Cardiac fibroblast (primary cell): Measurements from ENCODE around the gene OR52K1.

ENCODE experiments used
- DNase-seq, 2 donors: peaks; one replicate each; pipeline versions ENCODE4 v3.0.0 to v3.0.0-alpha.2; 2010; ENCODE audit warnings: low read depth in 2 of 2
- H3K4me3 ChIP-seq, 2 donors: replicated peaks in 1 of 2; 1 replicate in 1 of 2; 2 replicates in 1 of 2; pipeline ENCODE4 v1.5.1; 2011; ENCODE audit warnings: low read depth in 2 of 2, low read length in 2 of 2, mild to moderate bottlenecking in 2 of 2, moderate library complexity in 1 of 2
- TF ChIP-seq, protein P1 (sequence below): IDR thresholded peaks from one replicate; pipeline ENCODE4 v1.5.1; 2011; ENCODE audit warnings: low read depth, mild to moderate bottlenecking, low read length, inconsistent platforms

Gene OR52K1

DNA sequence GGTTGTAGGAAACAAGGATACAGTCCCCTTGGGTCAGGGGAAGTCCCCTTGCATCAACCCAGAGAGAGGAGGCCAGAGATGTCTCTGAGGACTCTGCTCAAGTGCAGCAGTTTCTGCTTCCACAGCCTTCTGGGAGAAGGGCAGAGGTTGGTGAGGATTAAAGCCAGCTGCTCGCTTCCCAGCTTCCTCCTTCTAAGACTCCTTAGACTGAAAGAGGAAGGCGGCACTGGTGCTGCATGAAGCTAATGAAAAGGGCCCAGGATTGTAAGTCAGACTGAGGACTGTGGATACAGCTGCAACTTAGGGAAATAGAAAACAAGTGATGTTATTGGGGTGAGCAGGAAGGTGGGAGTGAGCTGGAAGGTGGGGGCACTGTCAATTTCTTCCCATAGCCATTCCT is at the start of gene OR52K1:
Gene OR52K1, plus strand, starts transcription at position 202 of the 400 bp plus-strand sequence. CDS start 6,255 bp downstream, outside the sequence.
- no peak within 1 kb of the TSS for H3K4me3 ChIP-seq
- TF ChIP-seq, protein P1, sequence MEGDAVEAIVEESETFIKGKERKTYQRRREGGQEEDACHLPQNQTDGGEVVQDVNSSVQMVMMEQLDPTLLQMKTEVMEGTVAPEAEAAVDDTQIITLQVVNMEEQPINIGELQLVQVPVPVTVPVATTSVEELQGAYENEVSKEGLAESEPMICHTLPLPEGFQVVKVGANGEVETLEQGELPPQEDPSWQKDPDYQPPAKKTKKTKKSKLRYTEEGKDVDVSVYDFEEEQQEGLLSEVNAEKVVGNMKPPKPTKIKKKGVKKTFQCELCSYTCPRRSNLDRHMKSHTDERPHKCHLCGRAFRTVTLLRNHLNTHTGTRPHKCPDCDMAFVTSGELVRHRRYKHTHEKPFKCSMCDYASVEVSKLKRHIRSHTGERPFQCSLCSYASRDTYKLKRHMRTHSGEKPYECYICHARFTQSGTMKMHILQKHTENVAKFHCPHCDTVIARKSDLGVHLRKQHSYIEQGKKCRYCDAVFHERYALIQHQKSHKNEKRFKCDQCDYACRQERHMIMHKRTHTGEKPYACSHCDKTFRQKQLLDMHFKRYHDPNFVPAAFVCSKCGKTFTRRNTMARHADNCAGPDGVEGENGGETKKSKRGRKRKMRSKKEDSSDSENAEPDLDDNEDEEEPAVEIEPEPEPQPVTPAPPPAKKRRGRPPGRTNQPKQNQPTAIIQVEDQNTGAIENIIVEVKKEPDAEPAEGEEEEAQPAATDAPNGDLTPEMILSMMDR: no peak
- no peak for DNase-seq

DNA sequence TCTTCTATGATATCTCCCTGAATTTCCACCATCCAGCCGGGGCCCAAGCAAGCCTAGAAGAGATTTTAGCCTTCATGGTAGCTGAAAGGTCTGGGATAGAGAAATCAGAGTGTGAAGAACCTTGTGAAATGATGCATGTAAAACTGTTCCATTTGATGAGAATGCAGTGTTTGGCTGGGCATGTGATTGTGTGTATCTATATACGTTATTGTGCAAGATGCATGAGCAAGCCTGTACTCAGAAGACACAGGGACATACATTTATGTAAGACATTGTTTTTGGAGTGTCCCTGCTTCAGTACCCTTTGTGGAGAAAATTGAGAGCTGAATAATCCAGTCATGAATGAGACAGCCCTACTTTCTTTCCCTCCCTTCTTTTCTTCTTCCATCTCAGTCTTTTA is 48.6 kb upstream of the OR52K1 start:
- no peak overlapping the region for H3K4me3 ChIP-seq
- TF ChIP-seq, protein P1: no peak
- no peak for DNase-seq

DNA sequence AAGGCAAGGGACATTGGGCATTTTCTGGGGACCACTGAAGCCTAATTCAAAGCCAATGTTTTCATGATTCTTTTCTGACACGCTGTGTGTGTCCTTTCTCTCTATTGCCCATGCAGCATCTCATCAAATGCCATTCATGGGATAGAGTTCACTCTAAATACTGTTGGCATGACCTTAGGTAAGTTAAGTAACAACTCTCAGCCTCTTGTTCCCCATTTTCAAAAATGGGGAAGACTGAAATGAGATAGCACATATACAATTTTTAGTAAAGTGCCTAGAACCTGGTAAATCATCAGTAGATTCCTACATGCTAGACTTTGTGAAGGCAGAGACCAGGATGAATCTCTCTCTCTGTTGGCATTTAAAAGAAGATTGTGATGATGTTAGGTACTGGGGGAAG is 46.0 kb upstream of the OR52K1 start:
- TF ChIP-seq, protein P1: no peak
- DNase-seq: no peak
- H3K4me3 ChIP-seq: no peak overlapping the region

DNA sequence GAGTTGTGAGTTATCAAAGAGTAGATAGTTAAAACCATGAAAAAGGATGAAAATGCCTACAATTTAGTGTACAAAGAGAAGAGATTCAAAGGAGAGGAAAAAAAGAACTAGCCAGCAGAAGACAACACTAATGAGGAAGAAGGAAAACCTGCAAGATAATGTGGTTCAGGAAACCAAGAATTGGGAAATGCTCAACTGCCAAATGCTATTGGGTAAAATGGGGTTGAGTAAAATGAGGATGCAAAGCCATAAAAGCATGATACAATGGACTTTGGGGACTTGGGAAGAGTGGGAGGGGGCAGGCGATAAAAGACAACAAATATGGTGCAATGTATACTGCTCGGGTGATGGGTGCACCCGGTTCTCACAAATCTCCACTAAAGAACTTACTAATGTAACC is 40.9 kb upstream of the OR52K1 start:
- DNase-seq: no peak
- TF ChIP-seq, protein P1: no peak
- H3K4me3 ChIP-seq: no peak overlapping the region

DNA sequence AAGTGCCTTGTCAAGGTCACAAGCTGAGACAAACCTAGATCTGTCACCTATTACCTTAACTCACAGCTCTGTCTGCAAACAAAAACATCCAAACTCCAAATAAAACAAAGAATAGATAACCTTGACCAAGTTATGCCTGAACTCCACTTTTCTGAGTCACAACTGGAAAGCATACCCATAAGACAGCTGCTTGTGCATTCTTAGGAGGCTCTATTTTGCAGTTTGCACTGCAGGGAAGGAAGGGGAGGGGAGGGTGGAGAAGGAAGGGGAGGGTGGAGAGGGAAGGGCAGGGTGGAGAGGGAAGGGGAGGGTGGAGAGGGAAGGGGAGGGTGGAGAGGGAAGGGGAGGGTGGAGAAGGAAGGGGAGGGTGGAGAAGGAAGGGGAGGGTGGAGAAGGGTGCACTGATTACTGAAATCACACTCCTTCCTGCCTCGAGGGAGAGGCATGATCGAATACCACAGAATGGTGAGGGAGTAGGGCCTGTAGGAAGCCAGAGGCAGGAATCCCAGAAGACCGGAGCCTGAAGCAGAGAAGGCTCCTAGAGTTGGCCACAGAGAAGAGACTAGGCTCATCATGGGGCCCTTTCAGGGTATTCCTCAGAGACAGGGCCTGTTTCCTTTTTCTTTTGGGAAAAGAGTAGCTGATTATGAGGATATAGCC is 39.1 kb upstream of the OR52K1 start:
- no peak for DNase-seq
- TF ChIP-seq, protein P1: no peak
- H3K4me3 ChIP-seq: no peak overlapping the region

DNA sequence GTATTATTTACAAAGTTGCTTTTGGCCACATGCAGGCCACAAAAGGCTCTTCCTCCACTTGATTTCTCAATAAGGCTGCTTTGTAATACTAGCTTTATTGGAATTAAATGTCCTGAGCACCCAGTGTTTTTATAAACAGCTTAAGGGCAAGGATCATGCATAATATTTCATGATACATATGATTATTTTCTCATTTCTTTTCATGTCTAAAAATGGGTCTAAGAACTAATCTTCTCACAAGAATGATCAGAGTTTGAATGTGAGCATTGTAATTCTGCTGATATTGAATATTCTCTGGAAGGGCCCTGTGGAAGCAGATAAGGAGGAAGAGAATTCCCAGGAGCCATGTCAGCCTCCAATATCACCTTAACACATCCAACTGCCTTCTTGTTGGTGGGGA is 33.5 kb upstream of the OR52K1 start, which contains the start of gene OR52K2:
Gene OR52K2, plus strand, starts transcription at position 301 of the 400 bp plus-strand sequence. Its CDS starts 45 bp downstream, at position 346.
- no peak within 1 kb of the TSS for H3K4me3 ChIP-seq
- DNase-seq: no peak
- TF ChIP-seq, protein P1: no peak

DNA sequence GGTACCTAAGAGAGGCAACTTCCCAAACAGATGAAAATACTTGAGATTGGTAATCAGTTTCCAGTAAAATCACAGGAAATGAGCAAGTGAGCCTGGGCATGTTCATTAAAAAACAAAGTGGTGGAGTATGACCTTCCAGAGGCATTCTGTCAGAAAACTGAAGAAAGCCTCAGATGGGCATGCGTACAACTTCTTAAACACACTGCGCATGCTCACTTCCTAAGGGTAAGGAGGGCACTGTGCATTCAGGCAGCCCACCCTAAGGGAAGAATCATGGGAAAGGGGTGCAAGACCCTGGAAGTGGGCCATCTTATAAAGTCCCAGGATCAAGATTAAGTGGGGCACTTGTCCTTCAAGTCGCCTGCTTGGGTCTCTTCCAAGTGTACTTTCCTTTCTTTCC is 29.3 kb upstream of the OR52K1 start:
- TF ChIP-seq, protein P1: no peak
- no peak for DNase-seq
- H3K4me3 ChIP-seq: no peak overlapping the region
